CD4-positive, alpha-beta T cell treated with Interleukin-17A for 4 hours (primary cell): Measurements from ENCODE around the gene CPSF4L.
"Not testable (repeated sequence)": the region's sequence is repeated elsewhere in the genome, so short reads cannot be mapped to it uniquely, and the experiment has no call there.

Experiments used
- DNase-seq: peaks from one replicate; pipeline ENCODE4 v3.0.0-alpha.2; 2020; ENCODE audit warnings: mixed read lengths

The CPSF4L gene

GRCh38 chr17:73261617-73261951 lies at the start of gene CPSF4L:
TSS of gene CPSF4L (minus strand) at chr17:73261880. CDS start at chr17:73261818, 62 bp downstream.
- no peak for DNase-seq

- DNase-seq = no peak
These were observed 49.7 kb upstream of the CPSF4L start for GRCh38 chr17:73311428-73311780.

GRCh38 chr17:73309727-73310596 lies 48.3 kb upstream of the CPSF4L start:
- DNase-seq = no peak

- DNase-seq = not testable (repeated sequence)
These were observed 47.3 kb upstream of the CPSF4L start for GRCh38 chr17:73308959-73309358.

- no peak for DNase-seq
These were observed 46.5 kb upstream of the CPSF4L start for GRCh38 chr17:73308017-73308823.

- DNase-seq = no peak
These were observed 45.5 kb upstream of the CPSF4L start for GRCh38 chr17:73307130-73307529.

- DNase-seq = no peak
These were observed 44.5 kb upstream of the CPSF4L start for GRCh38 chr17:73305845-73306836.

- no peak for DNase-seq
These were observed 43.5 kb upstream of the CPSF4L start for GRCh38 chr17:73304971-73305812.

GRCh38 chr17:73304438-73304837 lies 42.8 kb upstream of the CPSF4L start:
- no peak for DNase-seq

- DNase-seq = no peak
These were observed 40.5 kb upstream of the CPSF4L start for GRCh38 chr17:73302189-73302588.

GRCh38 chr17:73301369-73301768 lies 39.7 kb upstream of the CPSF4L start:
- DNase-seq = no peak

GRCh38 chr17:73300392-73300791 lies 38.7 kb upstream of the CPSF4L start:
- DNase-seq = no peak

GRCh38 chr17:73297934-73298861 lies 36.5 kb upstream of the CPSF4L start:
- DNase-seq = no peak

- DNase-seq = no peak
These were observed 31.8 kb upstream of the CPSF4L start for GRCh38 chr17:73293480-73293911.

GRCh38 chr17:73293031-73293430 lies 31.4 kb upstream of the CPSF4L start:
- no peak for DNase-seq

GRCh38 chr17:73292031-73292531 lies 30.4 kb upstream of the CPSF4L start:
- no peak for DNase-seq

GRCh38 chr17:73291260-73291801 lies 29.7 kb upstream of the CPSF4L start:
- peak; percentile 8 for DNase-seq

- DNase-seq = no peak
These were observed 28.9 kb upstream of the CPSF4L start for GRCh38 chr17:73290399-73291259.
